Esophagus (tissue), 2 donors: ENCODE results near the gene FOS. TPM values are rescaled to one million over a fixed set of nuclear protein-coding genes. Genes with fewer than 3 reads are reported as not detected.

Source experiments
- H3K27ac ChIP-seq, 2 donors: one replicate each; pipeline ENCODE4 v1.5.1; 2013; ENCODE audit warnings: low read depth in 2 of 2, mild to moderate bottlenecking in 2 of 2, inconsistent platforms in 1 of 2, low read length in 1 of 2, moderate library complexity in 1 of 2
- H3K27me3 ChIP-seq, 2 donors: one replicate each; pipeline ENCODE4 v1.6.1; 2013; ENCODE audit warnings: low read length in 2 of 2, control low read depth in 1 of 2, mild to moderate bottlenecking in 1 of 2; ENCODE audit not compliant: insufficient read depth in 2 of 2, control insufficient read depth in 1 of 2
- H3K36me3 ChIP-seq, 2 donors: one replicate each; pipeline ENCODE4 v1.6.1; 2013; ENCODE audit warnings: low read length in 1 of 2; ENCODE audit not compliant: control insufficient read depth in 2 of 2, insufficient read depth in 2 of 2
- H3K4me1 ChIP-seq, 2 donors: one replicate each; pipeline ENCODE4 v1.6.1; 2013; ENCODE audit warnings: low read length in 1 of 2; ENCODE audit not compliant: control insufficient read depth in 2 of 2, insufficient read depth in 2 of 2
- H3K4me3 ChIP-seq, 2 donors: one replicate each; pipeline ENCODE4 v1.5.1; 2013; ENCODE audit warnings: low read length in 2 of 2, mild to moderate bottlenecking in 2 of 2, low read depth in 1 of 2, moderate library complexity in 1 of 2
- H3K9me3 ChIP-seq, 2 donors: one replicate each; pipeline ENCODE4 v1.6.1; 2013; ENCODE audit warnings: mild to moderate bottlenecking in 2 of 2, low read depth in 1 of 2, low read length in 1 of 2, moderate library complexity in 1 of 2; ENCODE audit not compliant: control insufficient read depth in 2 of 2, insufficient read depth in 1 of 2
- WGBS, 2 donors: extraction: QIAGEN DNeasy Blood & Tissue Kit; methylation state at CpG; one replicate each; pipeline ENCODE4 v1.1.7; 2013; 5-methylcytosine and 5-hydroxymethylcytosine counted together
- polyA plus RNA-seq, 2 donors: library from polyadenylated mRNA; stranded (reverse); fragments of 200-250 nt; gene quantifications; one replicate each; pipeline ENCODE4 v1.2.3, GENCODE V29; 2013
- donor health status: healthy with polysubstance abuse.
- donor health status: Bipolar disorder and iron deficiency.

The FOS gene
- polyA plus RNA-seq, 2 donors = 99.5 to 102 TPM

DNA sequence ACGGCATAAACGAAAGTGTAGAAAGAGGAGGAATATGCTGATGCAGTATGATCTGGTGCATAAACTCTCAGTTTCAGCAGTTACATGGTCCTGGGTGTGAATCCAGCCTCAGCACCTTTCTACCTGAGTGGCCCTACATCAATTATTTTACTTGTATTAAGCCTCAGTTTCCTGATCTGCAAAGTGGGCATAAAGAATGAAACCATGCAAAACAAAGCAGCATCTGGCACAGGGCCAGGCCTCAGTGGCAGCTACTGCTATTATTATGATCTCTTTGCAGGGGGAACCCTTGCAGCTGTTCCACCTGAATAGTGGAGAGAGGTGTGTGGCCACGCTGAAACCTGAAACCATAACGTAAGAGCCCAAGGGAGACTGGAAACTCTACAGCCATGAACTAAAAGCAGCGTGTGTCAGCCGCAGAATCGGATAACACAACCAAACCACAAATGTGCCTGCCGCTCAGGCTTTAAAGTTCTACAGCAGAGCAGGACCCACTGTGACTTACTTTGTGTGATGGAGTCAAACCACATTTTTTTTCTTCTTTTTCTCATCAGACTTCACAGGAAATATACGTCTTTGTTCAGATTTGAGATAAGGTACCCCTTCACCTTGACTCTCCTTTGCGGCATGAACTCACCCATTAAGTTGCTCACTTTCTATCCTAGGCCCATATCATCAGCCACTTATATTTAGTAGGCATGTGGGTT, 29.2 kb upstream of the FOS start:
- no peaks in the 10 kb centered on the region for H3K9me3 ChIP-seq
- H3K27me3 ChIP-seq = no peaks in the 10 kb centered on the region
- H3K36me3 ChIP-seq = no peaks in the 10 kb centered on the region
- no peak overlapping the region for H3K27ac ChIP-seq
- no peak overlapping the region for H3K4me3 ChIP-seq
- whole genome bisulfite sequencing, 2 donors = 67 to 70% methylated on average over 10 of the region's 10 CpGs
- peaks cover 0 to 2% of the 10 kb centered on the region in 2 donors for H3K4me1 ChIP-seq

GRCh38 chr14:75249958-75250336, 28.7 kb upstream of the FOS start:
- Histone ChIP-seq H3K4me3 (no peak overlapping the region), H3K27ac (no peak overlapping the region), H3K4me1 (peaks cover 0 to 2% of the 10 kb centered on the region in 2 donors), H3K9me3 (no peaks in the 10 kb centered on the region), H3K27me3 (no peaks in the 10 kb centered on the region), H3K36me3 (no peaks in the 10 kb centered on the region)
- 70 to 83% methylated on average over 2 of the region's 2 CpGs for WGBS, 2 donors

DNA sequence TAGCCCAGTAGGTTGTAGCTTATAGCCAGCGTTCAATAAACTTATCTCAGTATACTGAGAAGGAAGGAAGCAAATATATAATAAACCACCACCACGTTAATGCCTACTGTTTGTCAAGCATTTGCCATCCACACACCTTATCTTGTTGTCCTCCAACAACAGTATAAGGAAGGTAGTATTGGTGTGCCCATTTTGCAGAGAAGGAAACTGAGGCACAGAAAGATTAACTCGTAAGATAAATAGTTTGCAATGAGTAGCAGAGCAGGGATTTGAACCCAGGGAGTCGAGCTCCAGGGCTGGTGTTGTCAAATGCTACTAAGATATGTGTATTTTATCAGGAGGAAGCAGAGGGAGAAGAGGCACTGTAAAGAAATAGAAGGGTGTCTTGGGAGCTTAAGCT, 27.8 kb upstream of the FOS start:
- no peaks in the 10 kb centered on the region for H3K9me3 ChIP-seq
- no peaks in the 10 kb centered on the region for H3K36me3 ChIP-seq
- no peak overlapping the region for H3K27ac ChIP-seq
- H3K4me1 ChIP-seq = peaks cover 0 to 2% of the 10 kb centered on the region in 2 donors
- H3K27me3 ChIP-seq = no peaks in the 10 kb centered on the region
- 86 to 92% methylated on average over 4 of the region's 4 CpGs for WGBS, 2 donors
- no peak overlapping the region for H3K4me3 ChIP-seq

DNA sequence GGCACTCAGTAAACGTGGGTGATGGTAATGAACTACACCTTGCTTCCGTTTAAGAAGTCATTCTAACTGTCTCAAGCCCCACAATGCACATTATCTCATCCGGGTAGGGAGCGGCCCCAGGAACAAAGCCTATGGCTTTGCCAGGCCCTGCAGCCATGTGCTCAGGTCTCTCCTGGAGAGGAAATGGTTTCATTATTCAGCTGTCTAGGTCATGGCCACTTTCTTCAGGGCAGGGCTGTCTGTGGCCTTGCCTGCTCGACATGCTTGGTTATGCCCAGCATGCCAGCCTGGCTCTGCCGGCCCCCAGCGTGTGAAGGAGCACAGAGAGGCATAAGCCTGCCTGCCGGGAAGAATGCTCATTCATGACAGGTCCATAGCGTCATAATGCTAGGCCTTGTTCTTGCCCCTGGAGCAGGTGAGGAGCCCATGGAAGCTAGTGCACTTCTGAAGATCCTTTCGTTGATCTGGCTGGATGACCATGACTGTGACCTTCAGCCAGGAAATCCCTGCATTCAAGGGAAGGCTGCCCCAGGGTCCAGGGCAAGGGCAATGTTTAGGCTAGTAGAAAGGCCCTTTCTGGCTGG, 26.3 kb upstream of the FOS start:
- H3K27ac ChIP-seq = peak overlapping the region; percentile 53 to 92

DNA sequence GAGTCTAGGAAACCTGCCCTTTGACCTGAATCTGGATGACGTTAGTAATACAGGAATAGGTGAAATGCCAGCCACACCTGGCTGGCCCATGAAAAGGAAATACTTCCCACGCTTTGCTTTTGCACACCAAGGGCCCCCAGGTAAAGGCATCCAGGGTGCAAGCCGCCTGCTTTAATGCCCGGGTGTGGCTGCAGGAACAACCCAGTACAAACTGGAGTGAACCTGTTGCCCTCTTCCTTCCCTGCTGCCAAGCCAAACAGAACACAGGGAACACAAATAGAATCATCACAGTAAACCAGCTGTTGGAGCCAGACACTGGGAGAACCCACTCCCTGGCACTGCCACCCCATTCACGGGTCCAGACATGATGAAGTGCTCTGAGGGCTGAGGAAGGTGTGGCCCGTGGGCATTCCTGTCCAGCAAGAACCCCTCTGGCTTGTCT, 24.2 kb upstream of the FOS start:
- 39 to 45% methylated on average over 6 of the region's 6 CpGs for WGBS, 2 donors
- no peaks in the 10 kb centered on the region for H3K9me3 ChIP-seq

More for the DNA sequence above, 26.3 kb upstream of the FOS start:
- H3K9me3 ChIP-seq = no peaks in the 10 kb centered on the region
- H3K4me1 ChIP-seq = no peaks in the 10 kb centered on the region
- H3K27me3 ChIP-seq = no peaks in the 10 kb centered on the region
- 42 to 48% methylated on average over 10 of the region's 10 CpGs for WGBS, 2 donors
- H3K4me3 ChIP-seq = no peak overlapping the region
- no peaks in the 10 kb centered on the region for H3K36me3 ChIP-seq

DNA sequence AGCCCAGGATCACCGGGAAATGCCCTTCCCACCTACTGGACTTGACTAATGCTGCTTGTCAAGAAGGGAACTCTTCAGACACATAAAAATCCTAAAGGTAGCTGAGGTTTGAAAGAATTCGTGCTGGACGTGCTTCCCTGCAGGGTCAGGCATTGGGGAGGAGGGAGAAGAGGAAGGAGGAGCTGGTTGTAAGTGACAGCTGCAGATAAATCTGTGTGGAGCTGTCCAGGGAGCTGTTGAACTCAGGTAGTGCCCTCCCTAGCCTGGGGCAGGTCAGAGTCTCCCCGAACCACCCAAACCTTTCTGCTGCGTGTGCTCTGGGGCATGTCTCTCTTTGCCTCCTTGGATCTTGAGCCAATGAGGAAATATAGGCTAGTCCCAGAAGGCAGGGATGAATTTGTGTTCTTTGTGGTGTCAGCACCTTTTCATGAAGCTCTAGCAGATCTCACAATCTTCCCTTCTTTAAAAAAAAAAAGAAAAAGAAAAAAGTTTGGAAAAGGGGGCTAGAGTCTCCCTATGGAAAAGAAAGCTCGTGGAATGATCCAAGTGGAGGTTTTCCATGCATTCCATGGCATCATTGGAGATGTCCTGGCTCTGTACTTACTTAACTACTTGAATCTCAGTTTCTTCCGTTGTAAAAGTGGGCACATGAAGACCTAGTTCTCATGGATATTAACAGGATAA, 23.6 kb upstream of the FOS start:
- H3K36me3 ChIP-seq = no peaks in the 10 kb centered on the region
- H3K4me3 ChIP-seq = no peak overlapping the region
- H3K27ac ChIP-seq = peak overlapping the region; percentile 85 to 96
- no peaks in the 10 kb centered on the region for H3K4me1 ChIP-seq
- H3K27me3 ChIP-seq = no peaks in the 10 kb centered on the region
- H3K9me3 ChIP-seq = no peaks in the 10 kb centered on the region
- WGBS, 2 donors = 38 to 52% methylated on average over 7 of the region's 7 CpGs

More for the DNA sequence above, 24.2 kb upstream of the FOS start:
- Histone ChIP-seq H3K27me3 (no peaks in the 10 kb centered on the region), H3K4me1 (no peaks in the 10 kb centered on the region), H3K4me3 (no peak overlapping the region), H3K27ac (peak overlapping the region; percentile 85 to 96), H3K36me3 (no peaks in the 10 kb centered on the region)

GRCh38 chr14:75258079-75258802, 20.4 kb upstream of the FOS start:
- H3K4me3 ChIP-seq = peak overlapping the region in 1 of 2 donors; percentile 22
- 16% methylated on average over 12 of the region's 12 CpGs for WGBS, 2 donors
- no peaks in the 10 kb centered on the region for H3K4me1 ChIP-seq
- no peaks in the 10 kb centered on the region for H3K36me3 ChIP-seq
- peak overlapping the region; percentile 89 to 94 for H3K27ac ChIP-seq
- H3K27me3 ChIP-seq = no peaks in the 10 kb centered on the region
- no peaks in the 10 kb centered on the region for H3K9me3 ChIP-seq

DNA sequence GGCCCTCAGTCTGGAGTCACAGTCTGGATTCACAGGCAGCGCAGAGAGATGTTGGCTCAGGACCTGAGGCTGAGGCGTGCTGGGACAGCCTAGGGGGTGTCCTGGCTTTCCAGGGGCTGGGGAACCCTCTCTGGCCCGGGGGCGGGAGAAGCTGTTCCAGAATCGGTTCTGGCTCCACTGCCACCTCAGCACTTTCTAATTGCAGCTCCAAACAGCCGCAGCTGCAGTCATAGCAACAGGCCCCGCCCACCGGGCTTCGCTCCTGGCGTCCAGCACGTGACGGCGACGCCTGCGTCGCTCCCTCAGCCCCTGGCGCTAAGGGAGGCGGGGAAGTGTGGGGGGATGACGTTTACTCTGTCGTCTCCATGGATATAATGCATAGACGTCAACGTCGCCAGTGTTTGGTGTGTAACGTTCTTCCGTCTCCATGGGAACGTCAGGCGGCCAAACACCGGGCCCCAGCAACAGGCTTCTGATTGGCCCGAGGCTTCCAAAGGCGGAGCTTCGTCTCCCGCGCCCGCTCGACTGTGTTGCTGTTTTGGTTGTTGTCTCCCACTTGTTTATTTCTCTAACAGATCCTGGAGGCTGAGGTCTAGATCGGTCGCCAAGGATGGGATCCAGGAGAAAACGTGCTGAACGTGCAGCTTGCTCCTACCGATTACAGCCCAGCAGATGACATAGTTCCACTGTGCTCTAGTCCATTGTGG, 19.7 kb upstream of the FOS start:
- Histone ChIP-seq H3K4me3 (peak overlapping the region; percentile 22 to 39), H3K27ac (peak overlapping the region; percentile 89 to 94), H3K27me3 (no peaks in the 10 kb centered on the region), H3K4me1 (no peaks in the 10 kb centered on the region), H3K36me3 (no peaks in the 10 kb centered on the region), H3K9me3 (no peaks in the 10 kb centered on the region)
- 0 to 1% methylated on average over 40 of the region's 40 CpGs for WGBS, 2 donors

DNA sequence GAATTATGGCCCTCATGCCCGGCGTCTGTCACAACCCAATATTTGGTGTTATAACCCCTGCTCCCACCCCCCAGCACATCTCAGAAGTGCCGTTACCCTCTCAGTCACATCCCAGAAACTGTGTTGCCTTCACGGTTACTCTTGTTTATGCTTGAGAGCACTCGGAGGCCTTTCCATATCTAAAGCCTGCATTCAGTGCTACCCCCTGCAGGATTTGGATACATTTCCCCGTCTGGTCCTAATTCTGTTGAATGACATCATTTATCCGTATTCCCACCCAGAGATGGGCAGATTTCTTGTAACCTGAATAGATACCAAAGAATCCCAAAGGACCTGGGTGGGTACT, 19.1 kb upstream of the FOS start:
- H3K36me3 ChIP-seq = no peaks in the 10 kb centered on the region
- H3K4me3 ChIP-seq = peak overlapping the region; percentile 16 to 39
- no peaks in the 10 kb centered on the region for H3K4me1 ChIP-seq
- H3K9me3 ChIP-seq = no peaks in the 10 kb centered on the region
- WGBS, 2 donors = 6 to 7% methylated on average over 7 of the region's 7 CpGs
- no peaks in the 10 kb centered on the region for H3K27me3 ChIP-seq
- peak overlapping the region; percentile 89 to 94 for H3K27ac ChIP-seq
